Stimulated activated naive CD4-positive, alpha-beta T cell (primary cell): ENCODE results near the gene ATXN7L1.
A peak's percentile ranks its signal among the peaks of the same experiment; 100 is the strongest.

Source experiments
- DNase-seq, 6 experiments: peaks; one replicate each; lab custom pipeline; 2025; lab: John Stamatoyannopoulos, UW

Gene ATXN7L1

DNA sequence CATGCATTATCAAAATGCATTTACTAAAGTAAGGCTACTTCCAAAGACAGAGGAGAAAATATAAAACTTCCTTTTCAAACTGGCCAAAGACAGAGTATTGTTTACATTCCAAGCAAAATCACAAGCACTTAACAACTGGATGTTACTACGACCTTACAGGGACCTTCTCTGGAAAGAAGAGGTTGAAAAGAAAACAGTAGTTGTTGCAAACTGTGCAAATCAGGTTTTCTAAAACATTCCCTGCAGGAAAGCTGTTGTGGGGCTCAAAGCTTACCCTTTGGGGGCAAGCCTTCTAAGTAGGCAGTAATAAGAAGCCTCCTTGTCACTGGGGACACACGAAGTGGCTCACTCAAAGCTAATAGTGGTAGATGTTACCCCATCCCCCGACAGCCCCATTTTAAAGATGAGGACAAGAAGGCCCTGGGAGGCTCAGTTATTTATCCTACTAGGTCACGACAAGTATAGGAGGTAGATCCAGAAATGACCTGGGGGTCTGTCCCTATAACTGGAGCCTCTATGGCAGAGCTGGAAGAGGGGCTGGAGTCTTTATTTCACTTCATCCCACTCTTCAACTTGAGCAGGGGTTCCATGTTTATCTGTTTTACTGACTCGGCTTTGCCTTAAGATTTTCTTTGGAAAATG lies 46.6 kb downstream of the ATXN7L1 start:
- no peak for DNase-seq

- no peak for DNase-seq
Measured at GRCh38 chr7:105828141-105828540, 48.3 kb downstream of the ATXN7L1 start.

DNA sequence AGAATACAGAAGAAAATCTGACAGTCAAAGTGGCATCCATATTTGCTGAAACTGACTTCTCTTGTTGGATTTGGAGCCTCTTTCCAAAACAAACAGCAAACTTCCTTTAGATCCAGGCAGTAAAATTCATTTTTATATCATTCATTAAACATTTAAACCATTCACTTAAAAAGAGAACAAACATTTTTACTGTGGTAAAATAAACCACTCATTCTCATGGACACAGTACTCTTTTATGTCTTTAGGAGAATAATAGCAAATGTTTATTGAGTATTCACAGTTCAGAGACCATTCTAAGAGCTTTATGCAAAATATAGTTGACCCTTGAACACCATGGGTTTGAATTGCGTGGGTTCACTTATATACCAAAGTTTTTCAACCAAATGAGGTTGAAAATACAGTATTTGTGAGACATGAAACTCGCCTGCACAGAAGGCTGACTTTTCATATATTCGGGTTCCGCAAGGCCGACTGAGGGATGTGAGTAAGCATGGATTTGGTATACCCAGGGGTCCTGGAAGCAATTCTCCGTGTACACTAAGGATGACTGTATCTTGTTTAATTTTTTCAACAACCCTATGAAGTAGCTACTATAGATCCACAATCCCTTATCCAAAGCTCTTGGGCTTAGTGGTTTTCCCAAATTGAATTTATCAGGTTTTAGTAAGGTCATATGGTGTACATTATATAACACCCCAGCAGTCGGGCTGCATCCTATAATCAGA lies 49.1 kb downstream of the ATXN7L1 start:
- DNase-seq, result no peak

GRCh38 chr7:105826143-105826542 lies 50.3 kb downstream of the ATXN7L1 start:
- no peak for DNase-seq

GRCh38 chr7:105825371-105825770 lies 51.0 kb downstream of the ATXN7L1 start:
- no peak for DNase-seq

- DNase-seq, result no peak
Measured at GRCh38 chr7:105822806-105823205, 53.6 kb downstream of the ATXN7L1 start.

DNA sequence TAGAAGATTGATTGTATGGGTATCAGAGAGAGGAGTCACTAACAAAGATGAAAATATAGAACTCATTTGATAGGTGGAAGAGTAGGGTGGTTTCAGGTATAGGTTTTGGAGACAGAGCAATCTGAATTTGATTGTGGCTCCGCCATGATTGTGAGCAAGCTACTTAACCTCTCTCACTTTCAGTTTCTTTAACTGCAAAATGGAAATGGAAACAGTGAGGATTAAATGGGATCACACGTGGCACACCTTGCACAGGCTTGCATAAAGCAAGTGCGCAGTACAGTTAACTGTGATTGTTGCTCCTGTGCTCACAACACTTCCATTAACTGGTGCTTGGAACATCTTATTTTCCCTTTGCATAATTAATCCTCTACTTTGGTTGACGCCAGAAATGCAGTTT lies 54.9 kb downstream of the ATXN7L1 start:
- no peak for DNase-seq

- DNase-seq, result no peak
Measured at GRCh38 chr7:105820363-105821066, 55.9 kb downstream of the ATXN7L1 start.

- no peak for DNase-seq
Measured at GRCh38 chr7:105819559-105819958, 56.8 kb downstream of the ATXN7L1 start.

- no peak for DNase-seq
Measured at GRCh38 chr7:105816954-105817615, 59.3 kb downstream of the ATXN7L1 start.

DNA sequence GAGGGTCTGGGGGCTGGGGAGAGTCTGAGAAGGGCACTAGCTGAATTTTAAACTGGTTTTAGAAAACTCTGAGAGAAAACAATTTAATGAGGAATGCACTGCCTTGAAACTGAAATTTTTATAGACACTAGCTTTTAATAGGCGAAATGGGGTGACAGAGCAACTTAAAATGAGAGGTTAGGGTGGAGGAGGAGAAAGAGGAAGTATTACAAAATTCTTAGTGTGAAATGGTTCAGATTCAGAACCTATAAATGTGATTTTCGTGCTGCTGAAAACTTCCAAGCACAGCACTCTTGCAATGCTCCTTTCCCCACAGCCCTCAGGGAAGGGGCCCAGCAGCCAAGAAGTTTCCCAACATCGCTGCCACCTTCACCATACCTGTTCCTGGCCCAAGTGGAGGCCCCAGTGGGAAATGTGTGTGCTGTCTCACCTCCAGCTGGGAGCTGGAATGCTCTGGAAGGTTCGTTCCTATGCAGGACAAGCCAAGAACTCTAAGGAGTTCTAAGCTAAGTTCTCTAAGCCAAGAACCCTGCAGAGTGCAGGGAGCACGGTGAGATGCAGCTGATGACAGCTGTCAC lies 60.0 kb downstream of the ATXN7L1 start:
- no peak for DNase-seq

GRCh38 chr7:105815576-105815975 lies 60.8 kb downstream of the ATXN7L1 start:
- DNase-seq, result no peak

GRCh38 chr7:105814481-105814880 lies 61.9 kb downstream of the ATXN7L1 start:
- DNase-seq, result no peak

DNA sequence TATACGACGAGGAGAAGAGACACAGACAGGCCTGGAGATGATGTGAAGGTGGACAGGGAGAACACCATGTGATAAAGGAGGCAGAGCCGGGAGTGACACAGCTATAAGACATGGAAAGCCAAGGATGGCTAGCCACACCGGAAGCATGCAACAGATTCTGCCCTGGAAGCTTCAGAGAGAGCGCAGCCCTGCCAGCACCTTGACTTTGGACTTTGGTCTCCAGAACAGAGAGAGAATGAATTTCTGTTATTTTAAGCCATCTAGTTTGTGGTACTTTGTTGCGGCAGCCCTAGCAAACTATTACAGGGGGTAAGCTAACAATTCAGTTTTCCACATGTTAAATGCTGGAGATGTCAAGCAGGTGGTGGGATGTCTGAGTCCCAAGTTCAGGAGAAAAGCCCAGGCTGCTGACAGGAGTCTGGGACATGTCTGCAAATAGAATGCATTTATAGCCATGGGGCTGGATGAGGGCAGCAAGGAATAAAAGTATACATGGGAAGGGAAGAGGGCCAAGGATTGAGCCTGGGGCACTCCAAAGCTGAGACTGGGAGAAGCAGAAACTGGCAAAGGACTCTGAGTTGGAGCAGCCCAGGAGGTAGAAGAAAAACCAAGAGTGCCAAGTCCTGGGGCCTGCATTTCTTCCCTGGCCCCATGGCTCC lies 65.1 kb downstream of the ATXN7L1 start:
- DNase-seq, result no peak

- DNase-seq, result no peak
Measured at GRCh38 chr7:105810556-105810955, 65.8 kb downstream of the ATXN7L1 start.

DNA sequence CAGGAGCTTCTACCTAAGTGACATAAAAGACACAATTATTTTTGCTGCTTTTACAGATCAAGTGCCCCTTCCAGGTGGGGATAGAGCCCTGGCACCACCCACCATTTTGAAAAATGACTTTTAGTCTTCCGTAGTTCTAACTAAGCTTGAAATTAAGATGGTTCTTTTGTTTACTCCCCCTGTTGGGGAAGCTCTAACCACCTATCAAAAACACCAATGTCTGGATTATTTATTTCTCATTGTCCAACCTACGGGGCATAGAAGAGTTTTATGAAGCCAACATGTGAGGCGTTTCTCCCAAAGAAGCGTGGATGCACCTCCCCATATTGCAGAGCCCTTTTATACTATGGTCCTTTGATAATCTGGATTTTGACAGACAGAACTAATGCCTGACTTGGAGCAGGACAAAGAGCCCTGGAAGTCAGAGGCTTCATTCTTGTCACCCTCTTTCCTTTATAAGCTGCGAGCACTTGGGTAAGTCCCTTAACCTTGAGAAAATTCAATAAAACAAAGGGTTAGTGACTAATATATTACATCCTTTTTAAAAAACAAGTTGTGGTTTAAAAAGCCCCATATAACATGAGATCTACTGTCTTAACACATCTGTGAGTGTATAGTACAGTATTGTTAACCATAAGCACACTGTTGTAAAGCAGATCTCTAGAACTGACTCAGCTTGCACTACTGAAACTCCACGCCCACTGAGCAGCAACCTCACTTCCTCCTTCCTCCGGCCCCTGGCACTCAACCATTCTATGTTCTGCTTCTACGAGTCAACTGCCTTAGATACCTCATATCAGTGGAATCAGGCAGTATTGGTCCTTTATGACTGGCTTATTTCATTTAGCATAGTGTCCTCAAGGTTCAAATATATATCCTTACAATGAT lies 67.5 kb downstream of the ATXN7L1 start:
- DNase-seq, result peak in 4 of 6 experiments; percentile 5 to 42 (median 24)

DNA sequence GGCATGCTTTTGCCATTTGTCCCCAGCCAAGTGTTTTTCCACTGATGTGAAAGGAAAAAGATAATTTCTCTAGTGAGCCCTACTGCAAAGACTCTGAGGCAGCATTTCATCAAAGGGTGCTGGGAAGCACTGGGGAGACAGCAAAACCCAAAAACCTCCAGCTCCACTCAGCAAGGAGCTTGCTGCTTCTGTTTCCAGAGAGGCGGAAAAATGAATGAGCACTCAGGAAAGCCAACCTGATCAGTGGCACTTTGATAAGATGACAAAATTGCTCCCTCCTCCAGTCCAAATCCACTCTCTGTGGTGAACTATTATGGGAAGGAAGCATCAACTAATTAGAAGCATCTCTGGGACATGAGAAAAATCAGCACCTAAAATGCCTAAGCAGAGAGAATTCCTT lies 68.2 kb downstream of the ATXN7L1 start:
- no peak for DNase-seq

- DNase-seq, result no peak
Measured at GRCh38 chr7:105807448-105807762, 69.0 kb downstream of the ATXN7L1 start.

DNA sequence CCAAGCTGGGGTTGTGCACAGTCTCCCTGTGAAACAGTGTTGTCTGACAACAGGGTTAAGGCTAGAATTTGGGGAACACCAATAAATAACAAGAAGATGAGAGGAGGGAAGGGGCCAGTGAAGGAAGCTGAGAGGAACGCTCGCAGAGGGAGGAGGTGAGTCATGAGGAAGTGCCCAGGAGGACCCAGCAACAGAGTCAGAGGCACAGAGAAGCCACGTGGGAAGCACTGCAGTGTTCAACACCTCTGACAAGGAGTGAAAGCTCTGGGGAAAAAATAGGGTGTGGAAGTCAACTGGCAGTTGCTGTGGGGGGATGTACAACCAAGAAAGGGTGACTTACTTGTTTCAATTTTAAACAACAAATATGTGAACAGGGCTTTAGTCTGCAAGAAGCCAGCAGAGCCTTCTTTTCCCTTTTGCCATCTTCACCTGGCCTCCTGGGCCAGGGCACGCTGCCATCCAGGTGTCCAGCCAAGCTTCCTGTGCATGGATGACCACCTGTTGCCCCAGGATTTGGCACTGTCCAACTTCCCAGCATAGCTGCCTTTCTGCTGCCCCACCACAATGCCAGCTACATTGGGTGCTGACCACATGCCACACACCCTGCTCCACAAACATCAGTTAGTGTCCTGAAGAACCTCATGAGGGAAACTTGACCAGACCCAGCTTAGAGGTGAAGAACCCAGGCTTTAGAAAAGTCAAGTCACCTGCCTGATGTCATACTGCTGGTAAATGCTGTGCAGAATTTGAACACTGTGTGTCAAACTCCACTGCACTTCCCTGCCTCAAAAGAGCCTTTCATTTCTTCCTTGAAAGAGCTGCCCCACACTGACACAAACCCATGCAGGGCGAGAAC lies 69.6 kb downstream of the ATXN7L1 start:
- peak in 1 of 6 experiments; percentile 3 for DNase-seq
